Measurements from ENCODE around the gene ATP11A.

ATP11A gene

GRCh38 chr13:112754281-112755025 lies 64.6 kb downstream of the ATP11A start:
- TF ChIP-seq GATA2 (IDR thresholded peaks at IDR 0.05; ENCODE audit: low read depth, low read length) (no peak), GATA3 (IDR thresholded peaks at IDR 0.05; ENCODE audit: low read depth, low read length) (no peak)

- TF ChIP-seq GATA3 (IDR thresholded peaks at IDR 0.05; ENCODE audit: low read depth, low read length) (no peak), GATA2 (IDR thresholded peaks at IDR 0.05; ENCODE audit: low read depth, low read length) (no peak)
These were observed 65.5 kb downstream of the ATP11A start for GRCh38 chr13:112755331-112755730.

DNA sequence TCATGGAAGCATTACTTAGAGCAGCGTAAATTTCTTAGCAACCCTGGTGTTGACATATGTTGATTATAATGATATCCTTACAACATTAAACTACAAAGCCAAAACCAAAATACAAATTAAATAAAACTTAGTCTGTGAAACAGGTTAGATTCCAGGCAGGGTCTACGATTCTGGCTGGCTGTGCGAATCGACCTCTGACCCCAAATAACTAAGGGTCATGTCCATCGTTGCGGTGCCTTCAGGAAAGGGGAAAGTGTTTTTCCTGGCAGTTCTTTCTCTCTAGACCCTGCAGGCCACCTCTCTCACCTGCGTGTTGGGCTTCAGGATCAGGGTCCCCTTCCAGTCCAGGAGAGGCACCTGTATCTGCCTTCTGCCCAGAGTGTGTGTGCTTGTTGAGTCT lies 66.2 kb downstream of the ATP11A start:
- TF ChIP-seq GATA2 (IDR thresholded peaks at IDR 0.05; ENCODE audit: low read depth, low read length) (no peak), GATA3 (IDR thresholded peaks at IDR 0.05; ENCODE audit: low read depth, low read length) (no peak)

DNA sequence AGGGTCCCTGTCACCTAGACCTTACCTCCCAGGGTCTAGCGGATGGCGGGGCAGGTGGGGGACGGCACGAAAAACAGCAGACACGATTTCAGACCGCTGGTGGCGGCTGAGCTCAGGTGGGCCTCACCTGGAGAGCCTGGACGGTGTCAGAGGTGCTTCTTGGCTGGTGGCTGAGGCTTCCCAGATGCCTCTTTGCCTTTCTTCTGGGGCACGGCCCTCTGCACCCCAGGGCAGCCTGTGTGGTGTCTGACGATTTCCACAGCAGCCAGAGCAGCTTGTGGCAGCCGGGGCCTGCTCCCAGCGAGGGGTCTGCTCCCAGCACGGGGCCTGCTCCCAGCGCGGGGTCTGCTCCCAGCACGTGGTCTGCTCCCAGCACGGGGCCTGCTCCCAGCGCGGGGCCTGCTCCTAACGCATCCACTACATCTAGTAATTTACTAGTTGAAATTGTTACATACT lies 66.7 kb downstream of the ATP11A start:
- no peak for TF ChIP-seq GATA2 (IDR thresholded peaks at IDR 0.05; ENCODE audit: low read depth, low read length)
- TF ChIP-seq GATA3 (IDR thresholded peaks at IDR 0.05; ENCODE audit: low read depth, low read length) = no peak

GRCh38 chr13:112756967-112757758 lies 67.3 kb downstream of the ATP11A start:
- no peak for TF ChIP-seq GATA3 (IDR thresholded peaks at IDR 0.05; ENCODE audit: low read depth, low read length)
- TF ChIP-seq GATA2 (IDR thresholded peaks at IDR 0.05; ENCODE audit: low read depth, low read length) = no peak

GRCh38 chr13:112757759-112758086 lies 67.9 kb downstream of the ATP11A start:
- TF ChIP-seq GATA2 (IDR thresholded peaks at IDR 0.05; ENCODE audit: low read depth, low read length) (no peak), GATA3 (IDR thresholded peaks at IDR 0.05; ENCODE audit: low read depth, low read length) (no peak)

DNA sequence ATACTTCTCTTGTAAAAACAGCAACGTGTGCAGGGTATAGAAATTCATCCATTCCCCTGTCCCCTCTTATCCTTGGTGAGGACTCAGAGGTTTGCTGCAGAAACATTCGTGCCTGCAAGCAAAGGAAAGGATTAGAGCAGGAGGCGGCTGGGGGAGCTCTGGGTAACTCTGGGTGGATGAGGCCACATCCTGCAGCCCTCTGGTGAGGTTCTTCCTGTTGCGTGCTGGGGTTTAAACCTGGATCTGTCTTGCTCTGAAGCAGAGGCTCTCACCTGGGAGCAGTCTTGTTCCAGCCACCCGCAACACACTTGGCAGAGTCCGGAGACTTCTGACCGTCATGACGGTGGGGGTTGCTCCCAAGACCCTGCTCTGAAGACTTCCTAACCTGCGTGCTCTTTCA lies 69.2 kb downstream of the ATP11A start:
- TF ChIP-seq GATA3 (IDR thresholded peaks at IDR 0.05; ENCODE audit: low read depth, low read length) (no peak), GATA2 (IDR thresholded peaks at IDR 0.05; ENCODE audit: low read depth, low read length) (no peak)

- TF ChIP-seq GATA3 (IDR thresholded peaks at IDR 0.05; ENCODE audit: low read depth, low read length) = no peak
These were observed 70.0 kb downstream of the ATP11A start for GRCh38 chr13:112759827-112760226.

DNA sequence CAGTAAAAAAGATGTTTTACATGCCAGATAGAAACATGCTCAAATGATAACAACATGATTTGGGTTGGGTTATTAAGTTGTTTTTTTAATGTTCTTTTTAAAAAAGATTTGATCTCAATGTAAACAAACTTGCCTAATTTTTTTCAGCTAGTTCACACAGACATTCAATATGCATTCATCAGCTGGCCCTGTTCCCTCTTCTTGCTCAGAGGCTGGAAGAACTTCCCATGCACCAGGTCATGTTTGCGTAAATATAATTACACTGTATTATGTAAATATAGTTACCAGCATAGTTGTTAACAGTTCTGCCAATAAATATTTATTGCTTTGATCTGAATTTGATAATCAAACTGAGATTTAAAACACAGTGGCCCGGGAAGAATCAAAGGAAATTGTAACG lies 70.6 kb downstream of the ATP11A start:
- TF ChIP-seq GATA2 (IDR thresholded peaks at IDR 0.05; ENCODE audit: low read depth, low read length) = no peak

DNA sequence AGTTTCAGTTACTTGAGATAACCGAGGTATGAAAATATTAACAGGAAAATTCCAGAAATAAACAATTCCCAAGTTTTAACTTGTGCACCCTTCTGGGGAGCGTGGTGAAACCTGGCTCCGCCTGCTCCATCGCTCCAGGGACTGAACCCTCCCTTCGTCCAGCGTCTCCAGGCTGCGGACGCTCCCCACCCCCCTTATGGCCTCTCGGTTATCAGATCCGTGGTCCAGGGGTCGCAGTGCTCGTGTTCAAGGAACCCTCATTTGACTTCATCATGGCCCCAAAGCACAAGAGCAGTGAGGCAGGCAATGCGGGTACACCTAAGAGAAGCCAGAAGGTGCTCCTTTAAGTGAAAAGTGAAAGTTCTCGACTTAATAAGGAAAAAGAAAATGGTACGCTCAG lies 71.1 kb downstream of the ATP11A start:
- TF ChIP-seq GATA3 (IDR thresholded peaks at IDR 0.05; ENCODE audit: low read depth, low read length) = no peak
- no peak for TF ChIP-seq GATA2 (IDR thresholded peaks at IDR 0.05; ENCODE audit: low read depth, low read length)

- TF ChIP-seq GATA2 (IDR thresholded peaks at IDR 0.05; ENCODE audit: low read depth, low read length) = no peak
- no peak for TF ChIP-seq GATA3 (IDR thresholded peaks at IDR 0.05; ENCODE audit: low read depth, low read length)
These were observed 72.2 kb downstream of the ATP11A start for GRCh38 chr13:112761701-112762689.

GRCh38 chr13:112762690-112763080 lies 72.8 kb downstream of the ATP11A start:
- TF ChIP-seq GATA2 (IDR thresholded peaks at IDR 0.05; ENCODE audit: low read depth, low read length) = no peak
- TF ChIP-seq GATA3 (IDR thresholded peaks at IDR 0.05; ENCODE audit: low read depth, low read length) = no peak

DNA sequence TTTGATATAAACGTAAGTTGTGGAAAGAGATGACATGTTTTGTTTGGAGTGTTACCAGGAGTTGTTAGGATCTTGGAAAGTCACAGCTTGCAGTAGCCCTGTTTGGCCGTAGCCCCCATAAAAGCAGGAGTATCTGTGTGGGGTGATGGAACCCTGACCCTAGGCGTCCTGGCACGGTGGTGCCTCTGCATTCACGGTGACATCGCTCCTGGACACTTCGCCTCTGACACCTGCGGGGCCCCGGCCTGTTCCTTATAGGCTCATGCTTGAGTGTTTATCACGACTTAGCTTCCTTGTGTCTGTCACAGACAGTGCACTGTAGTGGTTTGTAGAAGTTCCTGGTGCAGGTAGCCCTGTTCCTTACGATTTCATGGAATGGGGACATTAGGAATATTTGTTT lies 74.2 kb downstream of the ATP11A start:
- no peak for TF ChIP-seq GATA2 (IDR thresholded peaks at IDR 0.05; ENCODE audit: low read depth, low read length)
- TF ChIP-seq GATA3 (IDR thresholded peaks at IDR 0.05; ENCODE audit: low read depth, low read length) = no peak
